Measurements from ENCODE around the gene ANKRD44.
"Not testable (repeated sequence)": the region's sequence is repeated elsewhere in the genome, so short reads cannot be mapped to it uniquely, and the experiment has no call there.

Gene ANKRD44

GRCh38 chr2:197310271-197310985 is at the start of gene ANKRD44:
ANKRD44 (minus strand) TSS chr2:197310780; CDS start chr2:197310604, 176 bp downstream.
- DNase-seq = peak; percentile 91

GRCh38 chr2:197359859-197360258 is 49.3 kb upstream of the ANKRD44 start:
- no peak for DNase-seq

GRCh38 chr2:197358931-197359330 is 48.4 kb upstream of the ANKRD44 start:
- DNase-seq = no peak

GRCh38 chr2:197357986-197358385 is 47.4 kb upstream of the ANKRD44 start:
- DNase-seq = no peak

GRCh38 chr2:197356136-197356535 is 45.6 kb upstream of the ANKRD44 start:
- DNase-seq = peak; percentile 23

- no peak for DNase-seq
Observed at GRCh38 chr2:197354169-197354558, 43.6 kb upstream of the ANKRD44 start.

GRCh38 chr2:197353393-197354168 is 43.0 kb upstream of the ANKRD44 start:
- DNase-seq = no peak

GRCh38 chr2:197349699-197350098 is 39.1 kb upstream of the ANKRD44 start:
- no peak for DNase-seq

GRCh38 chr2:197348721-197349360 is 38.3 kb upstream of the ANKRD44 start:
- no peak for DNase-seq

GRCh38 chr2:197345846-197346370 is 35.3 kb upstream of the ANKRD44 start:
- DNase-seq = no peak

- not testable (repeated sequence) for DNase-seq
Observed at GRCh38 chr2:197343968-197344367, 33.4 kb upstream of the ANKRD44 start.

GRCh38 chr2:197340591-197340990 is 30.0 kb upstream of the ANKRD44 start:
- no peak for DNase-seq

- DNase-seq = no peak
Observed at GRCh38 chr2:197339496-197340220, 29.1 kb upstream of the ANKRD44 start.

GRCh38 chr2:197339016-197339415 is 28.4 kb upstream of the ANKRD44 start:
- DNase-seq = no peak

- DNase-seq = no peak
Observed at GRCh38 chr2:197332641-197333040, 22.1 kb upstream of the ANKRD44 start.

- DNase-seq = no peak
Observed at GRCh38 chr2:197328461-197328860, 17.9 kb upstream of the ANKRD44 start.

GRCh38 chr2:197327472-197328098 is 17.0 kb upstream of the ANKRD44 start:
- no peak for DNase-seq

GRCh38 chr2:197327073-197327471 is 16.5 kb upstream of the ANKRD44 start:
- DNase-seq = no peak

- DNase-seq = no peak
Observed at GRCh38 chr2:197324801-197325200, 14.2 kb upstream of the ANKRD44 start.

- DNase-seq = no peak
Observed at GRCh38 chr2:197322724-197323720, 12.4 kb upstream of the ANKRD44 start.

GRCh38 chr2:197322143-197322542 is 11.6 kb upstream of the ANKRD44 start:
- no peak for DNase-seq
